ENCODE data around the gene CUBN.

CUBN gene

DNA sequence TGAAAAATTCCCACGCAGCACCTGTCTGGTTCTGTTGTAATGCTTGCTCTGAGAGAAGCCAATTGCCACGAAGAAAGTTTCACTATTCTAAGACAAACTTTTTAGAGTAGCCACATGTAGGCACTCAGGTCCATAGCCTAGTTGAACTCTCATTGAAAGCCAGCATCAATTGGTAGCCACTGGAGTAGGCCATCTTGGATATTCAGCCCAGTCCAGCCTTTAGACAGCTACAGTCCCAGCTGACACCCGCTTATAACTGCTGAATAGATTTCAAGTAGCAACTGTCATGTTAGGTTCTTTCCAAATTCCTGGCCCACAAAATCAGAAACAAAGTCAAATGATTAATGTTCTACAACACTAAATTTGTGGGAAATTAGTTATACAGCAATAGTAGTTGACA lies 31.6 kb downstream of the CUBN start:
- no peak overlapping the region for H3K4me3 ChIP-seq (ENCODE audit: low read depth, low read length)
- ChIA-PET CTCF (interaction anchor here (1.7 kb wide), 1 partner anchor 10 kb away, joined by 5 read pairs; no protein-coding TSS in a partner anchor), POLR2A (no interaction called here)
- TF ChIP-seq, protein P1, sequence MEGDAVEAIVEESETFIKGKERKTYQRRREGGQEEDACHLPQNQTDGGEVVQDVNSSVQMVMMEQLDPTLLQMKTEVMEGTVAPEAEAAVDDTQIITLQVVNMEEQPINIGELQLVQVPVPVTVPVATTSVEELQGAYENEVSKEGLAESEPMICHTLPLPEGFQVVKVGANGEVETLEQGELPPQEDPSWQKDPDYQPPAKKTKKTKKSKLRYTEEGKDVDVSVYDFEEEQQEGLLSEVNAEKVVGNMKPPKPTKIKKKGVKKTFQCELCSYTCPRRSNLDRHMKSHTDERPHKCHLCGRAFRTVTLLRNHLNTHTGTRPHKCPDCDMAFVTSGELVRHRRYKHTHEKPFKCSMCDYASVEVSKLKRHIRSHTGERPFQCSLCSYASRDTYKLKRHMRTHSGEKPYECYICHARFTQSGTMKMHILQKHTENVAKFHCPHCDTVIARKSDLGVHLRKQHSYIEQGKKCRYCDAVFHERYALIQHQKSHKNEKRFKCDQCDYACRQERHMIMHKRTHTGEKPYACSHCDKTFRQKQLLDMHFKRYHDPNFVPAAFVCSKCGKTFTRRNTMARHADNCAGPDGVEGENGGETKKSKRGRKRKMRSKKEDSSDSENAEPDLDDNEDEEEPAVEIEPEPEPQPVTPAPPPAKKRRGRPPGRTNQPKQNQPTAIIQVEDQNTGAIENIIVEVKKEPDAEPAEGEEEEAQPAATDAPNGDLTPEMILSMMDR (IDR thresholded peaks at IDR 0.05; ENCODE audit: insufficient read depth, low read length, missing control alignments): no peak
- no peak for DNase-seq (ENCODE audit: low read depth, low spot score)

DNA sequence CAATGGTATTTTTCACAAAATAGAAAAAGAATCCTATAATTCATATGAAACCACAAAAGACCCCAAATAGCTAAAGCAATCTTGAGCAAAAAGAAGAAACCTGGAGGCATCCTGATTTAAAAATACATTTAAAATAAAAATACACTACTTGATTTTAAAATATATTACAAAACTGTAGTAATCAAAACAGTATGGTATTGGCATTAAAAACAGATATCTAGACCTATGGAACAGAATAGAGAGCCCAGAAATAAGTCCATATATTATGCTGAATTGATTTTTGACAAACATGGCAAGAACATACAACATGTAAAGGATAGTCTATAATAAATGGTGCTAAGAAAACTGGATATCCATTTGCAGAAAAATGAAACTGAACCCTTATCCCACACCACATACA lies 34.8 kb downstream of the CUBN start:
- ChIA-PET CTCF (no interaction called here), POLR2A (no interaction called here)
- no peak overlapping the region for H3K4me3 ChIP-seq (ENCODE audit: low read depth, low read length)
- TF ChIP-seq, protein P1 (IDR thresholded peaks at IDR 0.05; ENCODE audit: insufficient read depth, low read length, missing control alignments): no peak
- no peak for DNase-seq (ENCODE audit: low read depth, low spot score)

DNA sequence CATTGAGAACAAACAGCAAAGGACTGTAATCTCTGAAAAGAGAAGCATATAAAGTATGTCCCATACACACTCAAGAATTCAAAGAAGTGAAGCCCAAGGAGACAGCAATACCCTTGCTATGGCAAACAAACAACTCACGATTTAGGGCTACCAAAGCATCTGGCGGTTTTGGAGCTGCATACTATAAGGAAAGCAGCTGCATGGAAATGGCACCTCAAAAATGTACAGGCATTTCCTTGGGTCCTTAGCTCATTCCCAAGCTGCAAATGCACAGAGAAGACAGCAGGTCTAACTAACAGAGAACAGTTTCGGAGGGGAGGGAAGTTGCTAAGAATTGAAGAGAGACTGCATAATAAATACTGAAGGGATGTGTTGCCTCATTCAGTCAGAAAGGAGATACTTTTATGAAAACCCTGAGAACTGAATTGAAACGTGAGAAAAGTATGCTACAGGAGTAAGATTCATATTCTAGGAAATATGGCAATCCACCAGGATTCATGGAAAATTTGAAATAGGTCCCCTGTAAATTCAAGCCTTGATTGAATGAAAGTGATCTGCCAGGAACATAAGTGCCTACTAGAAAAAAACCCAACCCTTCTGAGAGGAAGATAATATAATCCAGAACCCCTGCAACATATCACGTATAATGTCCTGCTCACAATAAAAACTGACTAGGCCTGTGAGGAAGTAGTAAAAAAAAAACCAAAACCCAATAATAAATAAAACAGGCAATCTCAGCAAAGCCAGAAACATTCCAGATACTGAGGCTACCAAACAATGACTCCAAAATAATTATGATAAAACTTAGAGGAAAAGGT lies 36.4 kb downstream of the CUBN start:
- CTCF ChIA-PET: no interaction called here
- TF ChIP-seq, protein P1 (IDR thresholded peaks at IDR 0.05; ENCODE audit: insufficient read depth, low read length, missing control alignments): no peak
- no peak overlapping the region for H3K4me3 ChIP-seq (ENCODE audit: low read depth, low read length)
- POLR2A ChIA-PET: no interaction called here
- no peak for DNase-seq (ENCODE audit: low read depth, low spot score)

DNA sequence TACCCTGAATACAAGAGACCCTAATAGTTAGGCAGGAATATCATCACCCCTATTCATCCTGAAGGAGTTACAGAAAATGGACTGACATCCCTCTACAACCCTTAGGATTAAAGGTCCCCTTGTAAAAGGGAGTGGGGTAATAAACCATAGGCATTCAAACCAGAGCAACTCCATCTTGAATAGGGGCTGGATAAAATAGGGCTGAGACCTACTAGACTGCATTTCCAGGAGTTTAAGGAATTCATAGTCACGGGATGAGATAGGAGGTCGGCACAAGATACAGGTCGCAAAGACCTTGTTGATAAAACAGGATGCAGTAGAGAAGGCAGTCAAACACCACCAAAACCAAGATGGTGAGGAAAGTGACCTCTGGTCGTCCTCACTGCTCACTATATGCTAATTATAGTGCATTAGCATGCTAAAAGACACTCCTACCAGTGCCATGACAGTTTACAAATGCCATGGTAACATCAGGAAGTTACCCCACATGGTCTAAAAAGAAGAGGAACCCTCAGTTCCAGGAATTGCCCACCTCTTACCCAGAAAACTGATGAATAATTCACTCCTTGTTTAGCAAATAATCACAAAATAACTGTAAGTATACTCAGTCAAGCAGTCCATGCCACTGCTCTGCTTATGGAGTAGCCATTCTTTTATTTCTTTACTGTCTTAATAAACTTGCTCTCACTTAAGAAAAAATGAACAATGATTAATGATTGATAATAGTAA lies 37.2 kb downstream of the CUBN start:
- no peak for DNase-seq (ENCODE audit: low read depth, low spot score)
- POLR2A ChIA-PET: no interaction called here
- H3K4me3 ChIP-seq (ENCODE audit: low read depth, low read length): no peak overlapping the region
- TF ChIP-seq, protein P1 (IDR thresholded peaks at IDR 0.05; ENCODE audit: insufficient read depth, low read length, missing control alignments): no peak
- CTCF ChIA-PET: no interaction called here

DNA sequence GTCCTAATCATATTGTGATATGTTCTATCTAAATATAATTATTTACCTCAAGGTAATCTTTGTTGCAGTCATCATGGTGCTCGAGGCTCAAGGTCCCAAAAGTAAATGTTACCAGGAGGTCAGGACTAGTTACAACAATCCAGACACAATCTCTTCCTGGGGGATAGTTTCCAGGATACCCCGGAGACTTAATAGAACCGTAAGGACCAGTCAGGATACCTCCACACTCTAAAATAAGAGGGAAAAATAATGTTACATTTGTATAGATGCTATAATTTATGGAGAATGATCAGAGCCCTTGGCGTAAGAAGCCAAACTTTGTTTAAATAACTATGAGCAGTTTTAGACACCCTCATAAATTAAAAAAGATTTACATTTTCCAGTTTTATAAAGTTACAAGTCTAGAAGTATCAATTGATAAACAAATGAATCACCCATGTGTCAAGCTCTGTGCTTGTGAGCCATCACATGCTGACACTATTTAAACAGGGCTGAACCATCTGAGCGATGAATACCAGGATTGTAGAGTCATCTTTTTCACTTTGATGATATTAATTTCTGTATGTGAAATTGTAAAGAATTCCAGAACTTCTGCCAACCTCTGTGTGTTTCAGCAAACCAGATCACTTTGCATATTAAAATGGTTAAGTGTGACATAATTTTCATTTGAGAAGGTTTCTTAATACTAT lies 41.3 kb downstream of the CUBN start:
- ChIA-PET CTCF (interaction anchor here (1.4 kb wide), 1 partner anchor 235 kb away, joined by 3 read pairs; no protein-coding TSS in a partner anchor), POLR2A (interaction anchor here (1.0 kb wide), 1 partner anchor 11 kb away, joined by 4 read pairs; no protein-coding TSS in a partner anchor)
- no peak for DNase-seq (ENCODE audit: low read depth, low spot score)
- TF ChIP-seq, protein P1 (IDR thresholded peaks at IDR 0.05; ENCODE audit: insufficient read depth, low read length, missing control alignments): no peak
- H3K4me3 ChIP-seq (ENCODE audit: low read depth, low read length): no peak overlapping the region

Measured in AG04449 (cell line).